Stimulated activated naive CD4-positive, alpha-beta T cell (primary cell): ENCODE data around the gene KCNAB1.

ENCODE experiments used
- DNase-seq, 6 experiments: peaks; one replicate each; lab custom pipeline; 2025; lab: John Stamatoyannopoulos, UW

KCNAB1 gene

GRCh38 chr3:156492801-156493261, 372.5 kb downstream of the KCNAB1 start:
- no peak for DNase-seq

- no peak for DNase-seq
Observed at GRCh38 chr3:156493887-156494286, 373.5 kb downstream of the KCNAB1 start.

GRCh38 chr3:156495816-156496215, 375.4 kb downstream of the KCNAB1 start:
- no peak for DNase-seq

- no peak for DNase-seq
Observed at GRCh38 chr3:156497326-156497725, 376.9 kb downstream of the KCNAB1 start.

- DNase-seq, result no peak
Observed at GRCh38 chr3:156498307-156498706, 377.9 kb downstream of the KCNAB1 start.

- no peak for DNase-seq
Observed at GRCh38 chr3:156507285-156507684, 386.9 kb downstream of the KCNAB1 start.

GRCh38 chr3:156509189-156510174, 389.1 kb downstream of the KCNAB1 start:
- peak in 3 of 6 experiments; percentile 26 to 69 (median 66) for DNase-seq

GRCh38 chr3:156511987-156512677, 391.8 kb downstream of the KCNAB1 start:
- DNase-seq, result no peak

GRCh38 chr3:156513619-156514018, 393.2 kb downstream of the KCNAB1 start:
- no peak for DNase-seq

GRCh38 chr3:156516284-156516683, 395.9 kb downstream of the KCNAB1 start:
- no peak for DNase-seq

GRCh38 chr3:156516961-156517360, 396.6 kb downstream of the KCNAB1 start:
- no peak for DNase-seq

GRCh38 chr3:156518726-156519125, 398.3 kb downstream of the KCNAB1 start:
- no peak for DNase-seq

GRCh38 chr3:156519758-156520162, 399.4 kb downstream of the KCNAB1 start:
- DNase-seq, result no peak

GRCh38 chr3:156522673-156523072, 402.3 kb downstream of the KCNAB1 start:
- no peak for DNase-seq

- no peak for DNase-seq
Observed at GRCh38 chr3:156525808-156526207, 405.4 kb downstream of the KCNAB1 start.

GRCh38 chr3:156527060-156527459, 406.7 kb downstream of the KCNAB1 start:
- no peak for DNase-seq

GRCh38 chr3:156530980-156531379, 410.6 kb downstream of the KCNAB1 start:
- DNase-seq, result no peak

- DNase-seq, result no peak
Observed at GRCh38 chr3:156532730-156533129, 412.4 kb downstream of the KCNAB1 start.

- no peak for DNase-seq
Observed at GRCh38 chr3:156533205-156533604, 412.8 kb downstream of the KCNAB1 start.

- no peak for DNase-seq
Observed at GRCh38 chr3:156535162-156535627, 414.8 kb downstream of the KCNAB1 start.

- DNase-seq, result no peak
Observed at GRCh38 chr3:156535798-156536197, 415.4 kb downstream of the KCNAB1 start.

GRCh38 chr3:156536524-156537316, 416.3 kb downstream of the KCNAB1 start:
- no peak for DNase-seq
